H9 (cell line): ENCODE results near the gene MYL3. TPM values are rescaled to one million over a fixed set of nuclear protein-coding genes. Genes with fewer than 3 reads are reported as not detected.

Experiments
- DNase-seq: peaks from one replicate; pipeline ENCODE4 v3.0.0-alpha.2; 2017
- H2AFZ ChIP-seq: one replicate; pipeline ENCODE4 v1.6.1; 2013; ENCODE audit warnings: mild to moderate bottlenecking, low read length, control low read depth, moderate library complexity
- H2AK5ac ChIP-seq: 2 replicates; pipeline ENCODE4 v1.6.1; 2013; ENCODE audit warnings: low read length, control low read depth, mixed read lengths; ENCODE audit not compliant: insufficient read length
- H2BK120ac ChIP-seq: one replicate; pipeline ENCODE4 v1.6.1; 2013; ENCODE audit warnings: low read depth, mild to moderate bottlenecking, low read length, control low read depth, inconsistent platforms; ENCODE audit not compliant: poor library complexity, severe bottlenecking
- H2BK12ac ChIP-seq: 2 replicates; pipeline ENCODE4 v1.6.1; 2013; ENCODE audit warnings: low read length, control low read depth, mixed read lengths, low read depth; ENCODE audit not compliant: insufficient read length
- H2BK15ac ChIP-seq: 2 replicates; pipeline ENCODE4 v1.6.1; 2013; ENCODE audit warnings: low read depth, low read length, control low read depth
- H2BK20ac ChIP-seq: one replicate; pipeline ENCODE4 v1.6.1; 2013; ENCODE audit warnings: low read depth, mild to moderate bottlenecking, low read length, control low read depth, inconsistent platforms; ENCODE audit not compliant: poor library complexity, severe bottlenecking
- H2BK5ac ChIP-seq: 2 replicates; pipeline ENCODE4 v1.6.1; 2013; ENCODE audit warnings: low read length, control low read depth, mixed read lengths; ENCODE audit not compliant: insufficient read length
- H3K14ac ChIP-seq: 2 replicates; pipeline ENCODE4 v1.6.1; 2013; ENCODE audit warnings: low read length, control low read depth; ENCODE audit not compliant: insufficient read depth
- H3K18ac ChIP-seq: 2 replicates; pipeline ENCODE4 v1.6.1; 2013; ENCODE audit warnings: low read depth, mild to moderate bottlenecking, mixed read lengths, low read length, control low read depth; ENCODE audit not compliant: insufficient read length
- H3K23ac ChIP-seq: 2 replicates; pipeline ENCODE4 v1.6.1; 2013; ENCODE audit warnings: low read length, control low read depth, mixed read lengths, low read depth; ENCODE audit not compliant: insufficient read length
- H3K23me2 ChIP-seq: 2 replicates; pipeline ENCODE4 v1.6.1; 2013; ENCODE audit warnings: low read depth, mild to moderate bottlenecking, mixed read lengths, low read length, control low read depth; ENCODE audit not compliant: insufficient read length, poor library complexity, severe bottlenecking
- H3K27ac ChIP-seq: 2 replicates; pipeline ENCODE4 v1.5.1; 2013; ENCODE audit warnings: low read length, control low read depth, mixed read lengths, low read depth; ENCODE audit not compliant: insufficient read length
- H3K27me3 ChIP-seq: 2 replicates; pipeline ENCODE4 v1.6.1; 2013; ENCODE audit warnings: low read length, control low read depth, inconsistent platforms; ENCODE audit not compliant: insufficient read depth
- H3K4ac ChIP-seq: 2 replicates; pipeline ENCODE4 v1.6.1; 2013; ENCODE audit warnings: low read depth, mild to moderate bottlenecking, control low read depth, inconsistent platforms, low read length, moderate library complexity
- H3K4me1 ChIP-seq: 2 replicates; pipeline ENCODE4 v1.6.1; 2013; ENCODE audit warnings: low read length, control low read depth, inconsistent platforms; ENCODE audit not compliant: insufficient read depth
- H3K4me2 ChIP-seq: 2 replicates; pipeline ENCODE4 v1.6.1; 2013; ENCODE audit warnings: low read length, control low read depth, mixed read lengths; ENCODE audit not compliant: insufficient read length, insufficient read depth
- H3K56ac ChIP-seq: 2 replicates; pipeline ENCODE4 v1.6.1; 2013; ENCODE audit warnings: low read depth, mild to moderate bottlenecking, mixed read lengths, low read length, control low read depth; ENCODE audit not compliant: insufficient read length
- H3K79me1 ChIP-seq: 2 replicates; pipeline ENCODE4 v1.6.1; 2013; ENCODE audit warnings: low read depth, mild to moderate bottlenecking, moderate library complexity, low read length, control low read depth, inconsistent platforms; ENCODE audit not compliant: insufficient read depth, poor library complexity, severe bottlenecking
- H3K79me2 ChIP-seq: 2 replicates; pipeline ENCODE4 v1.6.1; 2013; ENCODE audit warnings: low read length, control low read depth, inconsistent platforms; ENCODE audit not compliant: insufficient read depth
- H3K9ac ChIP-seq: 2 replicates; pipeline ENCODE4 v1.6.1; 2013; ENCODE audit warnings: low read length, control low read depth, mixed read lengths; ENCODE audit not compliant: insufficient read length; ENCODE audit errors: extremely low read depth
- H3K9me3 ChIP-seq: one replicate; pipeline ENCODE4 v1.6.1; 2013; ENCODE audit warnings: low read depth, low read length, inconsistent platforms; ENCODE audit not compliant: control insufficient read depth
- H3T11ph ChIP-seq: one replicate; pipeline ENCODE4 v1.6.1; 2013; ENCODE audit warnings: mild to moderate bottlenecking, low read length, control low read depth, inconsistent platforms
- H4K20me1 ChIP-seq: one replicate; pipeline ENCODE4 v1.6.1; 2013; ENCODE audit not compliant: control insufficient read depth, insufficient read length, insufficient read depth
- H4K5ac ChIP-seq: 2 replicates; pipeline ENCODE4 v1.6.1; 2013; ENCODE audit warnings: low read depth, mild to moderate bottlenecking, mixed read lengths, low read length, control low read depth; ENCODE audit not compliant: insufficient read length
- H4K8ac ChIP-seq: replicated peaks from 2 replicates; pipeline ENCODE4 v1.6.1; 2013; ENCODE audit warnings: low read length, control low read depth, mixed read lengths, low read depth; ENCODE audit not compliant: insufficient read length
- H4K91ac ChIP-seq: 2 replicates; pipeline ENCODE4 v1.6.1; 2013; ENCODE audit warnings: low read depth, mild to moderate bottlenecking, moderate library complexity, mixed read lengths, low read length, control low read depth; ENCODE audit not compliant: insufficient read length
- H3K27ac Mint-ChIP-seq, 3 experiments: 2 replicates in 2 of 3; 3 replicates in 1 of 3; pipeline ENCODE4 v1.8.0; 2020 to 2021; ENCODE audit warnings: mixed read lengths in 3 of 3, mild to moderate bottlenecking in 1 of 3, moderate library complexity in 1 of 3
- H3K27me3 Mint-ChIP-seq: 2 replicates; pipeline ENCODE4 v1.8.0; 2021; ENCODE audit warnings: low read depth, mild to moderate bottlenecking, moderate library complexity, mixed read lengths
- H3K36me3 Mint-ChIP-seq, 3 experiments: 2 replicates in 2 of 3; 3 replicates in 1 of 3; pipeline ENCODE4 v1.8.0; 2020 to 2021; ENCODE audit warnings: low read depth in 3 of 3, mixed read lengths in 3 of 3; ENCODE audit not compliant: insufficient read depth in 1 of 3
- H3K4me1 Mint-ChIP-seq, 2 experiments: 2 replicates each; pipeline ENCODE4 v1.8.0; 2020; ENCODE audit warnings: mixed read lengths in 2 of 2
- H3K4me3 Mint-ChIP-seq, 2 experiments: 2 replicates in 1 of 2; 3 replicates in 1 of 2; pipeline ENCODE4 v1.8.0; 2020 to 2021; ENCODE audit warnings: mild to moderate bottlenecking in 2 of 2, mixed read lengths in 2 of 2, moderate library complexity in 1 of 2
- H3K9me3 Mint-ChIP-seq, 2 experiments: 2 replicates in 1 of 2; 3 replicates in 1 of 2; pipeline ENCODE4 v1.8.0; 2020; ENCODE audit warnings: mild to moderate bottlenecking in 2 of 2, mixed read lengths in 2 of 2, moderate library complexity in 1 of 2
- CTCF ChIP-seq: fragments of 200-600 bp; sonication (generic); conservative IDR thresholded peaks from 3 replicates; pipeline ENCODE4 v1.8.0; 2021; ENCODE audit warnings: antibody characterized with exemption, mild to moderate bottlenecking
- whole genome bisulfite sequencing: extraction: QIAGEN DNeasy Blood & Tissue Kit; methylation state at CpG from one replicate; pipeline ENCODE4 v1.1.7; 2013; ENCODE audit warnings: missing lambda C conversion rate, low lambda C conversion rate, mixed read lengths; ENCODE audit not compliant: insufficient read length; ENCODE audit errors: extremely low coverage; 5-methylcytosine and 5-hydroxymethylcytosine counted together
- total RNA-seq: library from RNA; stranded (reverse); gene quantifications from 2 replicates; pipeline ENCODE4 v1.2.1, GENCODE V29; 2021

Gene MYL3
- total RNA-seq, 1 experiment from 2014 or later = 0.24 TPM

GRCh38 chr3:46868948-46869347, 5.7 kb upstream of the MYL3 start:
- no peak overlapping the region for H3K56ac ChIP-seq
- no peak overlapping the region for H2BK120ac ChIP-seq
- H3K27ac Mint-ChIP-seq = no peak overlapping the region
- H3K18ac ChIP-seq = no peak overlapping the region
- H3K4me2 ChIP-seq = no peak overlapping the region
- no peak overlapping the region for H2BK15ac ChIP-seq
- H4K20me1 ChIP-seq = no peaks in the 10 kb centered on the region
- H2BK12ac ChIP-seq = no peak overlapping the region
- H3K23ac ChIP-seq = no peak overlapping the region
- H2AK5ac ChIP-seq = no peak overlapping the region
- H3K79me2 ChIP-seq = no peaks in the 10 kb centered on the region
- no peak overlapping the region for H3K14ac ChIP-seq
- no peak overlapping the region for H3K4ac ChIP-seq
- peaks cover 53% of the 10 kb centered on the region for H3K27me3 Mint-ChIP-seq
- H3K9me3 Mint-ChIP-seq = no peaks in the 10 kb centered on the region
- no peak overlapping the region for H2AFZ ChIP-seq
- H2BK20ac ChIP-seq = no peak overlapping the region
- no peaks in the 10 kb centered on the region; the same call in 1 of the 2 replicates for H3K27me3 ChIP-seq
- no peak overlapping the region for H4K5ac ChIP-seq
- no peak for DNase-seq
- no peaks in the 10 kb centered on the region for H3K9me3 ChIP-seq
- H4K8ac ChIP-seq = no peak overlapping the region
- H2BK5ac ChIP-seq = no peak overlapping the region
- no peaks in the 10 kb centered on the region for H3K23me2 ChIP-seq
- no peak for TF ChIP-seq CTCF
- H3K79me1 ChIP-seq = no peaks in the 10 kb centered on the region
- no peak overlapping the region for H4K91ac ChIP-seq
- WGBS = no CpG with 5 or more reads among the region's 7 CpGs
- no peak overlapping the region for H3K27ac ChIP-seq
- no peaks in the 10 kb centered on the region for H3K36me3 Mint-ChIP-seq
- no peak overlapping the region for H3T11ph ChIP-seq
- H3K4me1 ChIP-seq = no peaks in the 10 kb centered on the region
- no peak overlapping the region for H3K9ac ChIP-seq
- no peak overlapping the region for H3K4me3 Mint-ChIP-seq
- peaks cover under 1 to 15% of the 10 kb centered on the region in 2 experiments; a peak in 3 of 4 replicates for H3K4me1 Mint-ChIP-seq
